GM19351 (cell line): ENCODE data around the gene FARP2.
A peak's percentile ranks its signal among the peaks of the same experiment; 100 is the strongest.
"Not testable (repeated sequence)": the region's sequence is repeated elsewhere in the genome, so short reads cannot be mapped to it uniquely, and the experiment has no call there.

Source experiments
- ATAC-seq: cut with Tn5 transposase; IDR thresholded peaks from one replicate; pipeline ENCODE4 v1.9.1; 2021; ENCODE audit warnings: mild to moderate bottlenecking, moderate library complexity; ENCODE audit not compliant: unreplicated experiment

FARP2 gene

DNA sequence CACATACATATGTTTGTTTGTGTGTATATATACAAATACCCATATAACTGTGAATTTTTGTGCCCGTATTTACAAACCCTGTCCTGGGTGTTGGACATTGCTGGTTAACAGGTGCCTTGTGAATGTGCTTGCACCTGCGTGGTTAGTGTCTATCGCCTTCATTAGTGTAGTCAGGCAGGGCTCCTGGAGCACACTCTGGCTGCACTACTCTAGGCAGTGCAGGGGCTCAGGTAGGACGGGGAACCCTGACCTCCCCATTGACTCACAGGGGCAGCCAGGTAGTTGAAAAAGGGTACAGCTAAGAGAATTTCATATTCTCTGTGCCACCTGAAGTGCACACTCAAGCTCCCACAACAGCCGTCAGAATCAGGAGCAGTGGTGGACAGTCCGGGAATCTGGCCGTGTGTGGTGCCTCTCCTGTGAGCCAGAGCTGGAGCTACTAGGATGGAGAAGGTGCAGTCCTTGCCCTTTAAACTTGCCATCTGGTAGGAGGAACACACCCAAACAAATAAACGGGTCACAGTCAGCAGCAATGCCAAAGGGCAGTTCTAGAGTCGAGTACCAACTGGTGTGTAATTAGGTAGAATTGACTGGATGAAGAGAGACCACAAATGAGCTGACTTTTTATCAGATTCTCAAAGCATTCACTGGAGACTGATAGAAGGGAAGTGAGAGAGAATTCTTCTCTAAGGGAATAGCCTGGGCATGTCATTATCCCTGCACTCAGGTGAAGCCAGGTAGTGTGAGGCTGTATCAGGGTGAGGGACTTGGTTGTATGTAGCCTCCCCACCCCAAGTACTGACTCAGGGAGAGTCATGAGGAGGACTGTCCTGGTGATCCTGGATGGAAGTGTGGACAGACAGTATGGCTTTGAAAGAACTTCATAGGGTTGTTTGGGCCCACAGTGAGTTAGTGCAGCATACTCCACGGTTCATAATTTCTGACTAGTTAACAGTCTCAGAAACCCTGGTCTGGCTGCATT, 44.1 kb downstream of the FARP2 start:
- ATAC-seq, result no peak

DNA sequence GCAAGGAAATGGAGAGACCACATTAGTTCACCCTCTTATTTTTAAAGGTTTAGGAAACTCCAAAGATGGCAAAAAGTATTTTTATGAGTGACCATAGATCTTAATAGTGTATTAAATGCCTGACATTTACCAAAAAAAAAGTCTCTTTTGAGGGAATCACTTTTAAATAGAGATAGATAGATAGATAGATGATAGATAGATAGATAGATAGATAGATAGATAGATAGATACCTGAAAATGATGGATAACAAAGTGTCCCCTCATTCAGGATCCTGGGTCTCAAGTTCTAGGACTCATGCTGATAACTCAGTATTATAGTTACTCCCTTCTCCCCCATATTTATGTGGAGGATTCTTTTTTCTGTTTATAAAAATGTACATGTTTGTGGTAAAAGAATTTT, 52.8 kb downstream of the FARP2 start:
- no peak for ATAC-seq

DNA sequence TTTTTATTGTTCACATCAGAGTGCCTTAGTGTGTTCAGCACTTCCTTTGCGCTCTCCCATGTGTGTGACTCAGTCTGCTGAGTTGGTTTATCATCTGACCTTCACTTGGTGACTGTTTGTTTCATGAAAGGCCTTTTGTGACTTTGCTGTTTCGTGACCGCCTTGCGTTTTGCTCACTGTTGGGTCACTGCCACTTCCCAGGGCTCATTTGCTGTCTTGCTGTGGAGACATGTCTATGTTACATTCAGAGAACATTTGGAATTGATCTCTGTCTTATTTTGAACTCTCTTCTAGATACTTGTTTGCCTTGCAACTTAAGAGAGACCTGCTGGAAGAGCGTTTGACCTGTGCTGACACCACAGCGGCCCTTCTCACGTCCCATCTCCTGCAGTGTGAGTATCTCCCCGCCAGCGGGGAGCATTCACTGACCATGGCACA, 54.7 kb downstream of the FARP2 start:
- ATAC-seq, result no peak

DNA sequence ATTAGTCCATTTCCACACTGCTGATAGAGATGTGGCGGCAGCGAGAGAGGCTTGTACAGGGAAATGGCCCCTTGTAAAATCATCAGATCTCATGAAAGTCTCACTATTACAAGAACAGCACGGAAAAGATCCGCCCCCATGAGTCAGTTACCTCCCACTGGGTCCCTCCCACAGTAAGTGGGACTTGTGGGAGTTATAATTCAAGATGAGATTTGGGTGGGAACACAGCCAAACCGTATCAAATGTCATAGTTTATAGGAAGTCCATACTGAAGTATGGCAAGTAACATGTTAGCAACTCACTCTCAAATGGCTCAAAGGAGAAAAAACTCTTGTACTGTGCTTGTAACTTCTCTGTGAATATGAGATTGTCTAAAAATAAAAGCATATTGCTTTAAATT, 56.1 kb downstream of the FARP2 start:
- no peak for ATAC-seq

DNA sequence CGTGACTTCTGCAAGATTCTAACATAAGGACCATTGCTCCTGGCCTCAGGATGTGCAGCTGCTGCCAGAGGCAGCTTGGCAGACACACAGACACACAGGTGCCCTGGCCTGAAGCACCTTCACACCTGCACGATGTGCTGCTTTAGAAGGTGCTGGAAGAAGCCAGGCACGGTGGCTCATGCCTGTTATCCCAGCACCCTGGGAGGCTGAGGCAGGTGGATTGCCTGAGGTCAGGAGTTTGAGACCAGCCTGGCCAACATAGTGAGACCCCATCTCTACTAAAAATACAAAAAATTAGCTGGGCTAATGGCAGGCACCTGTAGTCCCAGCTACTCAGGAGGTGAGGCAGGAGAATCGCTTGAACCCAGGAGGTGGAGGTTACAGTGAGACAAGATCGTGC, 57.4 kb downstream of the FARP2 start:
- ATAC-seq, result not testable (repeated sequence)

DNA sequence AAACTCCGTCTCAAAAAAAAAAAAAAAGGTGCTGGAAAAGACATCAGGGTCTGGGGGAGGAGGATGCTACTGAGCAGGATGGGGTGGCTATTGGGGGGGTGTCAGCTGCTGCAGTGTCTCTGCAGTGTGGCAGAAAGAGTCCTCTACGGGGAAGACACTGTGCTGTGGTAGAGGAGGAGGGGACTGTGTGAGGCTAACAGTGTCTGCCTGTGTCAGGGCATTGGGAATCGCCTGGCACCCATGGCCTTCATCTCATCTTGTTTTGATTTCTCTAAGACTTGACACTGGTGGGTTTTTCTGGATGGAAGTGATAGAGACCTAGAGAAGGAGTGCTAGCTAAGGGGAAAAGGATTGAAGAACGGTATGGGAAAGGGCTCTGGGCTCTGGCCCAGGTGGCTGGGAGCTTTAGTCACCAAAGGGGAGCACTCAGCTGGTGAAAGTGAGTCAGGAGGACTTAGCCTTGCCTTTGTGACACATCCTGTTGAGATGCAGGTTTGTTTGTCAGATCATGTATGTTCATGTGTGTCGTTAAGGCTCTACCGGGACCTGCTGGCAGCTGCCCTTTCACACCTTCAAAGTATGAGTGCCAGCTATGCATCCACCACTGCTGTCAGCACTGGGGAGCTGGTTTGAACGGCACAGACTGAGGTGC, 58.0 kb downstream of the FARP2 start:
- ATAC-seq, result no peak

DNA sequence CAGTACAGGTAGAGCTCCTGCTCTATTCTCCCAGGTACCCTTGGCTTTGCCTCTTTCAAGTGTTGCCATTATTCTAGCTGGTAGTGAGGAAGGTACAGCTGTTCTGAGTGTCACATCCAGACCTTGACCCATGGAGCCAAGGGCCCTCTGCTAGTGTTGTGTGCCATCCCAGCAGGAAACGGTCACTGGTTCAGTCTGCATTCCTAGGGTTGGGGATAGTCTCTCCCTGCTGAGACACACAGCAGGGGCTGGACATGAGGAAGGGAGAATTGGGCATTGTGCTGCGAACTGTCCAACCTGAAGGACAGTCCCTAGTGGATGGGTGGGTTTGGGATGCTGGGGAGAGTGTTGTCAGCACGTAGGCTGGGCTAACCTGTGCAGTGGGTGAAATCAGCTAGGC, 59.1 kb downstream of the FARP2 start:
- ATAC-seq, result no peak

DNA sequence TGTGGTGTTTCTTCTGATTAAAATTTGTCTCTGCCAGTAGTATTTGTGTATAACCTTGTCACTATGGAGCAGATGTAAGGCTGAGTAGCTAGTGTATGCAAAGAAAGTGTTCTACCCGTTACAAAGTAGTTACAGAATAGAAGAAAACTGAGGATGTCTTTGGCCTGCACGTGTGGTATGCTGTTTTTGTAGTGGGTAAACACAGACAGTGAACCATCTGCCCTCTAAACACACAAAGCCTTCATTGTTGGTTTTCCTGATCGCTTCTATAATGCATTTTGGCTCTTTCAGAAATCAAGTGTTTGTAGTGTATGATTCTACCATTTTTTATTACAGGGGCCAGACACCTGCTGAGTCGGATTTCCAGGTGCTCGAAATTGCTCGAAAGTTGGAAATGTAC, 61.5 kb downstream of the FARP2 start:
- ATAC-seq, result no peak

DNA sequence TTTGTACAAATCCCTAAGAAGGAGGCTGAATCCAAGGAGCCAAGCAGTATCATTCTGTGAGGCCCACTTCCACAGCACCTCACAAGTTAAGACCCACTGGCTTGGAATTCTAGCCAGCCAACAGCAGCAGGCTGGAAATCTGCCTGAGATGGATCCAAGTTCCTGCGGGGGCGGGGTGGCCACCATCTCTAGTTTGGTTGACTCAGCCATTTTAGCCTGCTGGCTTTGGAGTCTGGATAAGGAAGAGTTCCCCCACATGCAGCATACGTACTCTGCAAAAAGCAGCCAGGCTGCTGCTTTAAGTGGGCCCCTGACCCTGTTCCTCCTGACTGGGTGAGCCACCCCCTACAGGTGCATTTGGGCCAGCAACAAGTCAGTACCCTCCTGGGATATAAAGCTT, 65.2 kb downstream of the FARP2 start:
- ATAC-seq, result no peak

DNA sequence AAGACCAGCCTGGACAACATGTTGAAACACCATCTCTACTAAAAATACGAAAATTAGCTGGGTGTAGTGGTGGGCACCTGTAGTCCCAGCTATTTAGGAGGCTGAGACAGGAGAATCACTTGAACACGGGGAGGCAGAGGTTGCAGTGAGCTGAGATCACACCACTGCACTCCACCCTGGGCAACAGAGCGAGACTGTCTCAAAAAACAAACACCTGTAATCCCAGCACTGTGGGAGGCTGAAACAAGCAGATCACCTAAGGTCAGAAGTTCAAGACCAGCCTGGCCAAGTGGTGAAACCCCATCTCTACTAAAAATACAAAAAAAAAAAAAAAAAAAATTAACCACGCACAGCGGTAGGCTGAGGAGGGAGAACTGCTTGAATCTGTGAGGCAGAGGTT, 65.9 kb downstream of the FARP2 start:
- ATAC-seq, result not testable (repeated sequence)

DNA sequence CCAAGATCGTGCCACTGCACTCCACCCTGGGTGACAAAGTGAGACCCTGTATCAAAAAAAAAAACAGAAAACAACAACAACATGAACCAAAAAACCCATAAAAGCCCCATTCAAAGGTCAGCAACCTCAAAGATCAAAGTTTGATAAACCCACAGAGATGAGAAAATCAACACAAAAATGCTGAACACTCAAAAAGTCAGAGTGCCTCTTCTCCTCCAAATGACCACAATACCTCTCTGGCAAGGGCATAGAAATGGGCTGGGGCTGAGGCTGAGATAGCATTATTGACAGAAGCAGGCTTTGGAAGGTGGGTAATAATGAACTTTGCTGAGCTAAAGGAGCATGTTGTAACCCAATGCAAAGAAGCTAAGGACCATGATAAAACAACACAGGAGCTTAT, 66.3 kb downstream of the FARP2 start:
- no peak for ATAC-seq

DNA sequence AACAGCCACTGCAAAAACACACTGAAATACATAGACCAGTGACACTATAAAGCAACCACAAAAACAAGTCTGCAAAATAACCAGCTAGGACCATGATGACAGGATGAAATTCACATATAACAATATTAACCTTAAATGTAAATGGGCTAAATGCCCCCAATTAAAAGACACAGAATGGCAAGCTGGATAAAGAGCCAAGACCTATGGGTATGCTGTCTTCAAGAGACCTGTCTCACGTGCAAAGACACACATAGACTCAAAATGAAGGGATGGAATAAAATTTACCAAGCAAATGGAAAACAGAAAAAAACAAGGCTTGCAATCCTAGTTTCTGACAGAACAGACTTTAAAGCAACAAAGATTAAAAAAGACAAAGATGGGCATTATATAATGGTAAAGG, 67.4 kb downstream of the FARP2 start:
- not testable (repeated sequence) for ATAC-seq

DNA sequence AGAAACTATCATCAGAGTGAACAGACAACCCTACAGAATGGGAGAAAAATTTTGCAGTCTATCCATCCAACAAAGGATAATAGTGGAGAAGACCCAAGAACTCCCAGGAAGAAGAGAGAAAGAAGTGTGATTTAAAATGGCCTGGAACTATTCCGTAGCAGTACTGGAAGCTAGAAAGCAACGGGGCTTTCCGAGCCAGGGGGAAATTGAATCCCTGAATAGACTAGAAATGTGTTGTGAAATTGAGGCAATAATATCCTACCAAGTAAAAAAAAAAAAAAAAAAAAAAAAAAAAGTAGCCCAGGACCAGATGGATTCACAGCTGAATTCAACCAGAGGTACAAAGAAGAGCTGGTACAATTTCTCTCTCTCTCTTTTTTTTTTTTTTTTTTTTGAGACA, 69.3 kb downstream of the FARP2 start:
- no peak for ATAC-seq

DNA sequence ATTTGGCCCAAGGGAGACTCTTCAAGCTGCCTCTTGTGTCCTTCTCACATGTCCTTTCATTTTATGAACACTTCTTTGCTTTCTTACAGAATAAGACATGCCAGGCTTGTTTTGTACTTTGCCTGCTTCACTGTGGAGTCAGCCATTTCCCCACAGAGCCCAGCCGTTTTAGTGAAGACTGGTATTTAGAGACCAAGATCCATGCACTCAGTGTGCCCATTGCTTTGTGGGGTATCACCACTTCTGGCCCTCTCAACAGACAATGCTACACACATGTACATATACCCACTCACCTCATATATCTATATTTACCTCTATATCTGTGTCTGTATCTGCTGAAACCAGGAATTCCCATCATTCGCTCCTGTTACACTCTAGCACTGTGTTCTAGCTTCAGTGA, 74.1 kb downstream of the FARP2 start:
- no peak for ATAC-seq

DNA sequence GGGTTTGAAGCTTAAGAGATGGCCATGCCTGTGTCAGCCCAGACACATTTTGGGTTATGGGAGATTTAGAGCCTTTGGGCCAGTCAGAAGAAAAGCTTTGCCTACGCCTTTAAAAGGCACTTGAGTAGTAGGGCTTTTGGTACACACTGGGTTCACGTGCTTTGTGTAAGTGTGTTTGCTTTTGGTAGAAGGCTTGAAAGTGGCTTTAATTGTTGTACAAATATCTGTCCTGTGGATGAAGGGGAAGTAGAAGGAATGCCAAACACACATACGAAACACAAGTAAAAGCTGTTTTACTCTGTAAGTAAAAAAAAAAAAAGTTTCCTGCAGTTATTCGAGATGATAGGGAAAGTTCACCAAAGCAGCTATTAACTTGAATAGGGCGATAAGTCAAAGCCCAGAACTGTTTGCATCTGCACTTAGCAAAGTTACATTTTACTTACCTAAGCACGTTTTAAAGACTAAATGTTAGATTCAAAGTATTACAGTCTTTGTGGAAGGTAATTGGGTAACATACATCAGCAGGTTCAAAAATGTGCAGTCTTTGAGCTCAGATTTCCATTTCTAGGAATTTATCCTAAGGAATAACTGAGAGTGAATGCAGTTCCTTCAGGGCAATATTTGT, 76.9 kb downstream of the FARP2 start:
- ATAC-seq, result no peak

DNA sequence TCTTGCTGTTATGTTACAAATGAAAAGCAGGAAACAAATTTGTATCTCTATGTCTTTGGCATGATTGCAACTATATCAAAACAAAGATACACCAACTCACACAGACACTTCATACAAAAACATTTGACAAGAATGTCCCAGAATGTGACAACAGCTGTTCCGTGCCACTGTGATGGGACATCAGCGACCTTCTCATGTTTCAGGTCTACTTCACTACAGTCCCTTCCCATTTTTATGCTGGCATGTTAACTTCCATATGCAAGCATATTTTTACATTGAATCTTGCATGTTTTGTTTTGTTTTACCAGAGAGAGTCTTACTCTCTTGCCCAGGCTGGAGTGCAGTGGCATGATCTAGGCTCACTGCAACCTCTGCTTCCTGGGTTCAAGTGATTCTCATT, 81.1 kb downstream of the FARP2 start:
- ATAC-seq, result no peak

DNA sequence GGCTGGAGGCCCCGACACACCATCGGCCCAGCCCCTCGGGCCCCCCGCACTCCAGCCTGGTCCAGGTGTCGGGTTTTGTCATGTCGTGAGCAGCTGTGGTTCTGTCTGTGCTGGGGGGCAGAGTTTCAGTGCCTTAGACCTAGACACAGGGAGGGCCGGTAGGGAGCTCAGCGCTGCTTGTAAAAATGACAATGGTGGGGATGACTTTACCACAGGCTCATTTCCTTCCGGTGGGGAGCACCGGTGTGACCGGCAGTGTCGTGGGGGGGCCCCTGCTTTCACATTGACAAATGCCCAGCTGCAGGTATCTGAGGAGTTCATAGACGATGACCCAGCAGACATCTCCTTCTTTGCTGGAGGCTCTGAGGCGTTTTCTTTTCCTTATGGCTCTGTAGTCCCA, 85.4 kb downstream of the FARP2 start:
- no peak for ATAC-seq

DNA sequence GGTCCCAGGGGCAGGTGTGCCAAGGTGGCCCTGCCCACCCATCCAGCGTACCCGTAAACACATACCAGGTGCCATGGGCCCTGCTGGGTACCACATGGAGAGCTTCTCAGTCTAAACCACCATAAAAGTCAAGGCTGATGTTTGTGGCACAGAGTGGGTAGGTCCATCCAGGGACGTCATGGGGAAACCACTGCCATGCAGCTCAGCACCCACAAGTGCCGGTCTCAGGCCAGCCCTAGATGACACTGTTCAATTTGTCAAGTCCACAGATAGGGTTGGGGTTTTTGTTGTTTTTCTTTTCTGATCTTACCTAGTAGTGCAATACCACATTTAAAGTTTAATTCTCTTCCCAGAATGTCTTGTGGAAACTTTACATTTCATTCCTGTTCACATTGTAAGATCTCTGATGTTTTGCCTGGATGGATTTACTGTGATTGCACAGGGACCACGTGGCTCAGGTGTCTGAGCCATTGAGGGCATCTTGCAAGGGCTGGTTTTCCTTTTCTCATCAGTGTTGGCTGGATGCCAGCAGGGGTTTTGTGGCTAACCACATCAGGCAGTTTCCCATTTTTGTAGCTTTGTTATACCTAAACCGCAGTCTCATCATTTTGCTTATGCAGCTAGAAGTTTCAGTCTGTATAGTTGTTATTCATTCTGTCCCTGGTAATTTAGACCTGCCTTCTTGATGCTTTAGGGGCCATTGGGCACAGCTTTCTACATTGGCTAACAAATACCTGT, 87.6 kb downstream of the FARP2 start:
- peak; percentile 73 for ATAC-seq

DNA sequence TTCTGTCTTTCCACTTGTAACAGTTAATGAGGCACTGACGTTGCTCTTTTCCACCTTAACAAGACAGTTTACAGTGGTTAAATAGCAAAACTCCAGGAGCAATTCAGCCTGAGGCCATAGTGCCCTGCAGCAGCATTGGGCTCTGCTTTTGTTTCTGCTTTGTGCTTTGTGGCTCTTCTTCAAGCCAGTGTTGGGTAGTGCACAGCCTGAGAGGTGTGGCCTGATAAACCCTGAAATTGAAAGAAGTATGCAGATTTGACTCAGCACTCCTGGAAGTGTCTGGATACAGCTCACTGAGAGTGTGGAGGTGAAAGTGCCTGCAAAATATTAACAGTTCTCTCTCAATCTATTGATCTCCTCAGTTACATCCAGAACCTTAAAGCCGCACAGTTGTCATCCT, 89.3 kb downstream of the FARP2 start:
- ATAC-seq, result no peak

DNA sequence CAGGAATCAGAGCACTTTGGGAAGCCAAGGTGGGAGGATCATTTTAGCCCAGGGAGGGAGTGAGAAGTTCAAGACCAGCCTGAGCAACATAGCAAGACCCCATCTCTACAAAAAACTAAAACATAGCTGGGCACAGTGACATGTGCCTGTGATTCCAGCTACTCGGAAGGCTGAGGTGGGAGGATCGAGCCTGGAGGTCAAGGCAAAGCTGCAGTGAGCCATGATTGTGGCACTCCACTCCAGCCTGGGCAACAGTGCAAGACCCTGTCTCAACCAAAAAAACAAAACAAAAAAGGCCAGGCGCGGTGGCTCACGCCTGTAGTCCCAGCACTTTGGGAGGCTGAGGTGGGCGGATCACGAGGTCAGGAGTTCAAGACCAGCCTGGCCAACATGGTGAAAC, 94.0 kb downstream of the FARP2 start:
- not testable (repeated sequence) for ATAC-seq

DNA sequence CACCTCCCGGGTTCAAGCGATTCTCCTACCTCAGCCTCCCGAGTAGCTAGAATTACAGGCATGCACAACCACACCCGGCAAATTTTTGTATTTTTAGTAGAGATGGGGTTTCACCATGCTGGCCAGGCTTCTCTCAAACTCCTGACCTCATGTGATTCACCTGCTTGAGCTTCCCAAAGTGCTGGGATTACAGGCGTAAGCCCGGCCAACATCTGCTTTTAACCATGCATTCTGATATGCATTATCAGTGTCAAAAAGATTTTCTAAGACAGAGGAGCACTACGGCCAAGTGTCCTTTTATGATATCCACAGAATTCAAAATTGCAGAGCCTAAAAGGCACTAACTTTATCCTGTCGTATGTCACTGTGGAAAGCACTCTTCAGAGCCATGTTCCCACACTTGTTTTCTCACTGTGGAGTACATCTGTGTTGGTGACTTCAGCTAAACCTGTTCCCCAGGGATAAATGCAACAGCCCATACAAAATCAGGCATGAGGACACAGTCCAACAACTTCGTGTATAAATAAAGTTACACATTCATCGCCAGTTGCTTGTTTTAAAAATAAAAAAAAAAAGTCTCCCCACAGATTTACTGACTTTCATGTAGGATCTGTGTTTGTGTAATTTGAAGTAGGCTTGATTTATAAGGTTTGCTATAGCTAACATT, 95.9 kb downstream of the FARP2 start:
- ATAC-seq, result no peak
